Neural cell (in vitro differentiated cells): ENCODE results near the gene KLC4. TPM values are rescaled to one million over a fixed set of nuclear protein-coding genes. Genes with fewer than 3 reads are reported as not detected.

Experiments used
- H2AFZ ChIP-seq: fragments of 200-600, 300-800 bp; sonication (generic), shearing (Covaris generic); 2 replicates; pipeline ENCODE4 v1.6.0; 2014; ENCODE audit warnings: low read depth, mild to moderate bottlenecking, antibody characterized with exemption, low read length, moderate library complexity
- H3F3A ChIP-seq: fragments of 200-600 bp; shearing (Covaris generic); 2 replicates; pipeline ENCODE4 v1.6.1; 2016; ENCODE audit warnings: mild to moderate bottlenecking, moderate library complexity, mixed read lengths, antibody characterized with exemption, low read length; ENCODE audit not compliant: insufficient read depth, poor library complexity, severe bottlenecking
- H3K27ac ChIP-seq: fragments of 200-600, 300-800 bp; sonication (generic), shearing (Covaris generic); 2 replicates; pipeline ENCODE4 v1.5.1; 2014; ENCODE audit warnings: mild to moderate bottlenecking, low read length, moderate library complexity
- H3K27me3 ChIP-seq: fragments of 300-800, 200-600 bp; sonication (generic), shearing (Covaris generic); 2 replicates; pipeline ENCODE4 v1.6.0; 2014; ENCODE audit warnings: mild to moderate bottlenecking, low read depth, low read length, moderate library complexity; ENCODE audit not compliant: insufficient read depth
- H3K36me3 ChIP-seq: fragments of 300-800, 200-600 bp; sonication (generic), shearing (Covaris generic); 2 replicates; pipeline ENCODE4 v1.5.1; 2014; ENCODE audit warnings: mild to moderate bottlenecking, antibody characterized with exemption, low read length, moderate library complexity; ENCODE audit not compliant: insufficient read depth
- H3K4me2 ChIP-seq: fragments of 300-800, 200-600 bp; sonication (generic), shearing (Covaris generic); 2 replicates; pipeline ENCODE4 v1.6.0; 2014; ENCODE audit warnings: mild to moderate bottlenecking, low read length
- H3K4me3 ChIP-seq: fragments of 300-800, 200-600 bp; sonication (generic), shearing (Covaris generic); 2 replicates; pipeline ENCODE4 v1.5.1; 2014; ENCODE audit warnings: mild to moderate bottlenecking, low read length, moderate library complexity
- H3K79me2 ChIP-seq: fragments of 200-600 bp; shearing (Covaris generic); replicated peaks from 2 replicates; pipeline ENCODE4 v1.6.0; 2014; ENCODE audit warnings: mild to moderate bottlenecking, low read length, moderate library complexity; ENCODE audit not compliant: insufficient read depth
- H3K9ac ChIP-seq: fragments of 300-800, 200-600 bp; sonication (generic), shearing (Covaris generic); 2 replicates; pipeline ENCODE4 v1.6.1; 2016; ENCODE audit warnings: mild to moderate bottlenecking, low read length, mixed read lengths
- H3K9me2 ChIP-seq: fragments of 200-600 bp; shearing (Covaris generic); 2 replicates; pipeline ENCODE4 v1.6.1; 2016; ENCODE audit warnings: mild to moderate bottlenecking, low read length, mixed read lengths; ENCODE audit not compliant: insufficient read depth
- H3K9me3 ChIP-seq: fragments of 200-600, 300-800 bp; sonication (generic), shearing (Covaris generic); 2 replicates; pipeline ENCODE4 v1.6.1; 2016; ENCODE audit warnings: mild to moderate bottlenecking, mixed run types, low read length, moderate library complexity, mixed read lengths
- H4K20me1 ChIP-seq: fragments of 200-600 bp; shearing (Covaris generic); 2 replicates; pipeline ENCODE4 v1.6.1; 2016; ENCODE audit warnings: mild to moderate bottlenecking, mixed run types; ENCODE audit not compliant: insufficient read depth
- EP300 ChIP-seq: fragments of 450-650 bp; conservative IDR thresholded peaks from 2 replicates; pipeline ENCODE4 v1.6.1; 2014; ENCODE audit warnings: antibody characterized with exemption, mild to moderate bottlenecking, moderate library complexity; ENCODE audit not compliant: poor library complexity, severe bottlenecking
- EZH2 ChIP-seq: fragments of 200-600, 300-800 bp; shearing (Covaris generic), sonication (generic); IDR thresholded peaks from 2 replicates; pipeline ENCODE4 v1.6.1; 2014; ENCODE audit warnings: antibody characterized with exemption, low read length, borderline replicate concordance, mild to moderate bottlenecking; ENCODE audit not compliant: insufficient read depth, poor library complexity, severe bottlenecking
- MXI1 ChIP-seq: fragments of 450-650 bp; conservative IDR thresholded peaks from 2 replicates; pipeline ENCODE4 v1.6.1; 2014; ENCODE audit warnings: antibody characterized with exemption, mild to moderate bottlenecking; ENCODE audit not compliant: poor library complexity, severe bottlenecking
- POLR2AphosphoS5 ChIP-seq: IDR thresholded peaks from 2 replicates; pipeline ENCODE4 v1.6.1; 2012
- RAD21 ChIP-seq: fragments of 450-650 bp; conservative IDR thresholded peaks from 2 replicates; pipeline ENCODE4 v1.6.1; 2014; ENCODE audit warnings: antibody characterized with exemption, mild to moderate bottlenecking, moderate library complexity
- REST ChIP-seq: IDR thresholded peaks from 2 replicates; pipeline ENCODE4 v1.6.1; 2012; ENCODE audit warnings: borderline replicate concordance
- SMC3 ChIP-seq: fragments of 450-650 bp; conservative IDR thresholded peaks from 2 replicates; pipeline ENCODE4 v1.6.1; 2014; ENCODE audit warnings: antibody characterized with exemption, mild to moderate bottlenecking, moderate library complexity; ENCODE audit not compliant: poor library complexity
- TAF1 ChIP-seq: IDR thresholded peaks from 2 replicates; pipeline ENCODE4 v1.6.1; 2012; ENCODE audit warnings: low read depth
- polyA plus RNA-seq: library from polyadenylated mRNA; depleted of rRNA; stranded (reverse); fragments of >200 nt; gene quantifications from 2 replicates; pipeline ENCODE4 v1.2.3, GENCODE V29; 2014
- TF ChIP-seq, protein P1 (sequence below): fragments of 450-650 bp; IDR thresholded peaks from 2 replicates; pipeline ENCODE4 v1.5.1; 2014; ENCODE audit warnings: antibody characterized with exemption, mild to moderate bottlenecking, moderate library complexity; ENCODE audit not compliant: poor library complexity, severe bottlenecking

Gene KLC4
- polyA plus RNA-seq, 1 donor from 2014 or later, result 75.3 TPM

GRCh38 chr6:43082806-43083655 lies 23.6 kb downstream of the KLC4 start:
- Histone ChIP-seq H3K79me2 (peaks cover 25% of the 10 kb centered on the region), H3K4me3 (no peak overlapping the region), H2AFZ (no peak overlapping the region), H3K4me2 (no peak overlapping the region), H4K20me1 (no peaks in the 10 kb centered on the region), H3K36me3 (no peaks in the 10 kb centered on the region), H3F3A (no peaks in the 10 kb centered on the region), H3K9me3 (no peaks in the 10 kb centered on the region), H3K27ac (no peak overlapping the region), H3K27me3 (no peaks in the 10 kb centered on the region), H3K9ac (no peak overlapping the region), H3K9me2 (no peaks in the 10 kb centered on the region)
- TF ChIP-seq TAF1 (no peak), REST (no peak)
- TF ChIP-seq, protein P1, sequence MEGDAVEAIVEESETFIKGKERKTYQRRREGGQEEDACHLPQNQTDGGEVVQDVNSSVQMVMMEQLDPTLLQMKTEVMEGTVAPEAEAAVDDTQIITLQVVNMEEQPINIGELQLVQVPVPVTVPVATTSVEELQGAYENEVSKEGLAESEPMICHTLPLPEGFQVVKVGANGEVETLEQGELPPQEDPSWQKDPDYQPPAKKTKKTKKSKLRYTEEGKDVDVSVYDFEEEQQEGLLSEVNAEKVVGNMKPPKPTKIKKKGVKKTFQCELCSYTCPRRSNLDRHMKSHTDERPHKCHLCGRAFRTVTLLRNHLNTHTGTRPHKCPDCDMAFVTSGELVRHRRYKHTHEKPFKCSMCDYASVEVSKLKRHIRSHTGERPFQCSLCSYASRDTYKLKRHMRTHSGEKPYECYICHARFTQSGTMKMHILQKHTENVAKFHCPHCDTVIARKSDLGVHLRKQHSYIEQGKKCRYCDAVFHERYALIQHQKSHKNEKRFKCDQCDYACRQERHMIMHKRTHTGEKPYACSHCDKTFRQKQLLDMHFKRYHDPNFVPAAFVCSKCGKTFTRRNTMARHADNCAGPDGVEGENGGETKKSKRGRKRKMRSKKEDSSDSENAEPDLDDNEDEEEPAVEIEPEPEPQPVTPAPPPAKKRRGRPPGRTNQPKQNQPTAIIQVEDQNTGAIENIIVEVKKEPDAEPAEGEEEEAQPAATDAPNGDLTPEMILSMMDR, result no peak

- no peaks in the 10 kb centered on the region for H3F3A ChIP-seq
- H3K4me2 ChIP-seq, result no peak overlapping the region
- H3K79me2 ChIP-seq, result peaks cover 15% of the 10 kb centered on the region
- H3K9me2 ChIP-seq, result no peaks in the 10 kb centered on the region
- H3K9ac ChIP-seq, result no peak overlapping the region
- no peak overlapping the region for H3K4me3 ChIP-seq
- H4K20me1 ChIP-seq, result no peaks in the 10 kb centered on the region
- H3K36me3 ChIP-seq, result no peaks in the 10 kb centered on the region
- TF ChIP-seq EZH2, result no peak
- TF ChIP-seq SMC3, result no peak
- no peak for TF ChIP-seq REST
- no peak for TF ChIP-seq RAD21
- TF ChIP-seq MXI1, result no peak
- no peak for TF ChIP-seq POLR2AphosphoS5
- TF ChIP-seq EP300, result no peak
- TF ChIP-seq, protein P1, result no peak
- no peak for TF ChIP-seq TAF1
- H3K27ac ChIP-seq, result no peak overlapping the region
- H3K27me3 ChIP-seq, result no peaks in the 10 kb centered on the region
- no peak overlapping the region for H2AFZ ChIP-seq
- H3K9me3 ChIP-seq, result no peaks in the 10 kb centered on the region
Observed at GRCh38 chr6:43086022-43086658, 26.7 kb downstream of the KLC4 start.
